HepG2 (cell line): ENCODE data around the gene CCDC91. TPM values are rescaled to one million over a fixed set of nuclear protein-coding genes. Genes with fewer than 3 reads are reported as not detected.
"Not testable (repeated sequence)": the region's sequence is repeated elsewhere in the genome, so short reads cannot be mapped to it uniquely, and the experiment has no call there.

Source experiments
- ATAC-seq: fragments of 200-7000 bp; cut with Tn5 transposase; 3 replicates; pipeline ENCODE4 v1.9.1; 2020; ENCODE audit warnings: mild to moderate bottlenecking, moderate library complexity
- BruUV-seq: library from RNA; stranded (reverse); fragments of 400-500 nt; replicated peaks from 2 replicates; lab custom pipeline; 2021; lab: Mats Ljungman, UMichigan
- CTCF ChIA-PET: fragments of 300-600 bp; formaldehyde crosslinking; extraction: SDS; loops from one replicate; lab custom pipeline; 2021; ENCODE audit warnings: low total read pairs, inconsistent platforms, low intra/inter-chr PET ratio; lab: Yijun Ruan, JAX
- POLR2A ChIA-PET: fragments of 350-600 bp; sonication (Branson Sonifier 250); formaldehyde crosslinking; loops from one replicate; lab custom pipeline; 2020; ENCODE audit warnings: antibody characterized with exemption, inconsistent platforms; lab: Yijun Ruan, JAX
- DNase-seq: peaks from one replicate; pipeline ENCODE4 v3.0.0-alpha.2; 2015; ENCODE audit warnings: low spot score
- FAIRE-seq: peaks from 3 replicates; lab custom pipeline; 2011; peaks lifted over from hg19 to GRCh38; lab: Jason Lieb, UNC
- H2AFZ ChIP-seq: one replicate; pipeline ENCODE4 v1.6.1; 2011; ENCODE audit warnings: low read length, inconsistent platforms
- H3K27ac ChIP-seq: fragments of 300-600 bp; 3 replicates; pipeline ENCODE4 v1.8.0; 2011; ENCODE audit warnings: mixed run types, mild to moderate bottlenecking, mixed read lengths, low read length, inconsistent platforms; ENCODE audit not compliant: insufficient read depth; ENCODE audit errors: extremely low read length
- H3K27me3 ChIP-seq, 2 experiments: fragments of 200-600 bp in 1 of 2; 2 replicates in 1 of 2; 3 replicates in 1 of 2; pipeline versions ENCODE4 v1.6.0 to v1.8.0; 2011; ENCODE audit warnings: low read length in 2 of 2, mild to moderate bottlenecking in 2 of 2, moderate library complexity in 2 of 2, inconsistent platforms in 1 of 2; ENCODE audit not compliant: insufficient read depth in 2 of 2, control insufficient read depth in 1 of 2
- H3K36me3 ChIP-seq, 2 experiments: fragments of 200-600 bp in 1 of 2; replicated peaks in 1 of 2; 2 replicates in 1 of 2; 3 replicates in 1 of 2; pipeline versions ENCODE4 v1.5.1 to v1.8.0; 2011; ENCODE audit warnings: low read length in 2 of 2, inconsistent platforms in 1 of 2; ENCODE audit not compliant: insufficient read depth in 2 of 2, control insufficient read depth in 1 of 2
- H3K4me1 ChIP-seq: 2 replicates; pipeline ENCODE4 v1.5.1; 2012; ENCODE audit warnings: low read length, inconsistent platforms; ENCODE audit not compliant: insufficient read depth
- H3K4me2 ChIP-seq: 2 replicates; pipeline ENCODE4 v1.6.0; 2011; ENCODE audit warnings: low read depth, low read length, inconsistent platforms
- H3K4me3 ChIP-seq, 3 experiments: fragments of 200-600 bp in 1 of 3; sonication (generic), shearing (Covaris generic) in 1 of 3; replicated peaks in 1 of 3; 2 replicates each; pipeline ENCODE4 v1.5.1; 2011 to 2016; ENCODE audit warnings: low read length in 3 of 3, inconsistent platforms in 2 of 3, low read depth in 2 of 3, mild to moderate bottlenecking in 2 of 3, control low read depth in 1 of 3, mixed read lengths in 1 of 3; ENCODE audit not compliant: insufficient read depth in 1 of 3
- H3K79me2 ChIP-seq: one replicate; pipeline ENCODE4 v1.6.1; 2011; ENCODE audit warnings: low read length, inconsistent platforms; ENCODE audit not compliant: insufficient read depth
- H3K9ac ChIP-seq: 2 replicates; pipeline ENCODE4 v1.6.0; 2011; ENCODE audit warnings: mild to moderate bottlenecking, low read depth, low read length, inconsistent platforms; ENCODE audit not compliant: insufficient read depth
- H3K9me3 ChIP-seq: 2 replicates; pipeline ENCODE4 v1.5.1; 2012; ENCODE audit warnings: mild to moderate bottlenecking, low read length
- H4K20me1 ChIP-seq: 2 replicates; pipeline ENCODE4 v1.6.0; 2011; ENCODE audit warnings: inconsistent platforms, mild to moderate bottlenecking, low read length, moderate library complexity; ENCODE audit not compliant: insufficient read depth
- HMG20A ChIP-seq: IDR thresholded peaks from 2 replicates; pipeline ENCODE4 v1.6.1; 2016; ENCODE audit warnings: borderline replicate concordance
- HNF4A ChIP-seq: sonication (generic); formaldehyde crosslinking; IDR thresholded peaks from 2 replicates; pipeline ENCODE4 v1.4.0; 2020; ENCODE audit warnings: missing genetic modification reagents
- NFIC ChIP-seq: IDR thresholded peaks from 2 replicates; pipeline ENCODE4 v1.6.1; 2012; ENCODE audit warnings: mild to moderate bottlenecking, low read length, inconsistent platforms
- RARA ChIP-seq: IDR thresholded peaks from 2 replicates; pipeline ENCODE4 v1.6.1; 2016; ENCODE audit warnings: missing genetic modification reagents, missing compliant biosample characterization
- RXRB ChIP-seq: IDR thresholded peaks from 2 replicates; pipeline ENCODE4 v1.6.1; 2016; ENCODE audit warnings: borderline replicate concordance, missing genetic modification reagents, missing compliant biosample characterization
- SIX1 ChIP-seq: sonication (generic); formaldehyde crosslinking; IDR thresholded peaks from 2 replicates; pipeline ENCODE4 v1.4.0; 2020; ENCODE audit warnings: missing genetic modification reagents, borderline replicate concordance
- ZNF12 ChIP-seq: sonication (generic); formaldehyde crosslinking; IDR thresholded peaks from 2 replicates; pipeline ENCODE4 v1.5.0; 2020; ENCODE audit warnings: missing genetic modification reagents
- ZNF451 ChIP-seq: sonication (generic); formaldehyde crosslinking; IDR thresholded peaks from 2 replicates; pipeline ENCODE4 v1.5.0; 2020; ENCODE audit warnings: mild to moderate bottlenecking, missing genetic modification reagents
- ZNF788 ChIP-seq: sonication (generic); formaldehyde crosslinking; IDR thresholded peaks from 2 replicates; pipeline ENCODE4 v1.5.0; 2020; ENCODE audit warnings: mild to moderate bottlenecking, missing genetic modification reagents, borderline replicate concordance
- WGBS: methylation state at CpG from one replicate; pipeline ENCODE4 v1.1.6; 2017; ENCODE audit warnings: low lambda C conversion rate; 5-methylcytosine and 5-hydroxymethylcytosine counted together
- in situ Hi-C: cut with HindIII; loops from 2 replicates; pipeline ENCODE4 v1.10.0; 2017; ENCODE audit warnings: low pct_unique_long_range_greater_than_20kb; ENCODE audit not compliant: extremely low pct_ligation_motif_present
- intact Hi-C: fragments of 100-400 bp; cut with micrococcal nuclease; formaldehyde crosslinking; loops from one replicate; pipeline ENCODE4 v1.10.0; 2022; ENCODE audit not compliant: unreplicated experiment
- polyA plus RNA-seq, 8 experiments: library from polyadenylated mRNA; depleted of rRNA in 3 of 8; stranded (reverse) in 7 of 8; unstranded in 1 of 8; fragments of >200 nt; fragmentation: Illumina TruSeq in 4 of 8; extraction: Trizol in 4 of 8; gene quantifications; 2 replicates each; pipeline versions ENCODE4 v1.2.1 to v1.2.3, GENCODE V29; 2011 to 2016; ENCODE audit warnings: low read depth in 4 of 8, missing spikeins in 1 of 8, mixed read lengths in 1 of 8; ENCODE audit not compliant: insufficient read depth in 1 of 8
- total RNA-seq, 5 experiments: library from RNA; depleted of rRNA; stranded (reverse); fragments of >200 nt; fragmentation: Illumina TruSeq; extraction: Trizol; gene quantifications; 2 replicates each; pipeline ENCODE4 v1.2.3, GENCODE V29; 2016; ENCODE audit warnings: low read depth in 1 of 5
- TF ChIP-seq, protein P1 (sequence below): sonication (generic); formaldehyde crosslinking; IDR thresholded peaks from 2 replicates; pipeline ENCODE4 v1.4.0; 2020; ENCODE audit warnings: missing genetic modification reagents

CCDC91 gene
- total and polyA plus RNA-seq, 2 of the 13 experiments (the other 11 are each of a cell fraction or from before 2014, with no cell fraction given) = 9.8 to 15.8 TPM

DNA sequence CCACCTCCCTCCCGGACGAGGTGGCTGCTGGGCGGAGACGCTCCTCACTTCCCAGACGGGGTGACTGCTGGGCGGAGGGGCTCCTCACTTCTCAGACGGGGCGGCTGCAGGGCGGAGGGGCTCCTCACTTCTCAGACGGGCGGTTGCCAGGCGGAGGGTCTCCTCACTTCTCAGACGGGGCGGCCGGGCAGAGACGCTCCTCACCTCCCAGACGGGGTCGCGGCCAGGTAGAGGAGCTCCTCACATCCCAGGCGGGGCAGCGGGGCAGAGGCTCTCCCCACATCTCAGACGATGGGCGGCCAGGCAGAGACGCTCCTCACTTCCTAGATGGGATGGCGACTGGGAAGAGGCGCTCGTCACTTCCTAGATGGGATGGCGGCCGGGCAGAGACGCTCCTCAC, 10.9 kb downstream of the CCDC91 start:
- in situ Hi-C loops, FAIRE-seq: not testable (repeated sequence)

DNA sequence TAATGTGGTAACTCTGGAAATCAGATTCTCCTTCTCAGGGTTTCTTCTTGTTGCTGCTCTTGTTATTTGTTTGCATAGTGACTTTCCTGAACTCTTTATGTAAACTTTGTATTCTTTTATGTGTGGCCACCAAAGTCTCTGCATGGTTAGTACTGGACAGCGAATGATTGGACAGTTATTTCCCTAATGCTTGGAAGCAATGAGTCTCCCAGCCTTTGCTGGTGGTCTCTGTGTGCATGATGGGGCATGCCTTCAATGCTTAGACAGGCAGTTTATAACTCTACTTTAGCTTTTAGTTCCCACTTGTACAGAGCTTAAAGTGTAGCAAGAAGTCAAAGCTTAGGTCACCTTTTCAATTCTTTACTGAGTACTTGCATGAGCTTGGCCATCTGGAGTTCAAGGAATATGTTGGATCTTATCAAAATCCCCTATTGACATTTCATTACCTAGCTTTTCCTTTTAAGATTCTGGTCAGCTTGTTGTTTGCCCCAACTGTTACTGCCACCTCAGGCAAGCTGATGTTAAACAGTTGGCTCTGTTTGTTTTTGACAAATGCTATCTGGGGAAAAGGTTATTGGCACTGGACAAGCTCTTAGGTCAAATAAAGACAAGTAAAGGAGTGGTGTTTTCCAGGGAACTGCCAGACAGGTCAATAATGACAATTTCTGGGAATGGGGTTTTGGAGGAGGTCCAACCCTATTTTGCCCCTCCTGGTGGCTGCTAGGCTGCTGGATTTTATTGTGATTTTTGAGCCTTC, 12.3 kb downstream of the CCDC91 start:
- ChIA-PET CTCF (no interaction called here), POLR2A (interaction anchor here (0.9 to 1.2 kb wide), 2 partner anchors 12 to 181 kb away, joined by 3 to 8 read pairs; partner anchors contain the start of gene CCDC91)
- FAIRE-seq (no peak), DNase-seq (peak; percentile 39), ATAC-seq (peak; percentile 90)
- Histone ChIP-seq H2AFZ (no peak overlapping the region), H4K20me1 (no peaks in the 10 kb centered on the region), H3K9ac (no peak overlapping the region), H3K27ac (no peak overlapping the region), H3K79me2 (peaks cover 4% of the 10 kb centered on the region), H3K4me1 (peaks cover 14% of the 10 kb centered on the region), H3K27me3 (no peaks in the 10 kb centered on the region), H3K4me3 (no peak overlapping the region), H3K9me3 (no peaks in the 10 kb centered on the region), H3K4me2 (peak overlapping the region; percentile 42), H3K36me3 (no peaks in the 10 kb centered on the region)
- BruUV-seq = no TSS peak
- intact Hi-C loops (no loop called here), in situ Hi-C loops (no loop called here)
- 0% methylated on average over 1 of the region's 1 CpG for WGBS
- TF ChIP-seq ZNF788 (CRISPR knock-in tag) = no peak
- TF ChIP-seq SIX1 = no peak
- 0 out of 2 replicates have a peak, but pooled peaks have one; percentile 51 for TF ChIP-seq ZNF12
- TF ChIP-seq, protein P1, sequence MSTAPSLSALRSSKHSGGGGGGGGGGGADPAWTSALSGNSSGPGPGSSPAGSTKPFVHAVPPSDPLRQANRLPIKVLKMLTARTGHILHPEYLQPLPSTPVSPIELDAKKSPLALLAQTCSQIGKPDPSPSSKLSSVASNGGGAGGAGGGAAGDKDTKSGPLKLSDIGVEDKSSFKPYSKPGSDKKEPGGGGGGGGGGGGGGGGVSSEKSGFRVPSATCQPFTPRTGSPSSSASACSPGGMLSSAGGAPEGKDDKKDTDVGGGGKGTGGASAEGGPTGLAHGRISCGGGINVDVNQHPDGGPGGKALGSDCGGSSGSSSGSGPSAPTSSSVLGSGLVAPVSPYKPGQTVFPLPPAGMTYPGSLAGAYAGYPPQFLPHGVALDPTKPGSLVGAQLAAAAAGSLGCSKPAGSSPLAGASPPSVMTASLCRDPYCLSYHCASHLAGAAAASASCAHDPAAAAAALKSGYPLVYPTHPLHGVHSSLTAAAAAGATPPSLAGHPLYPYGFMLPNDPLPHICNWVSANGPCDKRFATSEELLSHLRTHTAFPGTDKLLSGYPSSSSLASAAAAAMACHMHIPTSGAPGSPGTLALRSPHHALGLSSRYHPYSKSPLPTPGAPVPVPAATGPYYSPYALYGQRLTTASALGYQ (CRISPR knock-in tag) = peak; percentile 72; the same call in 1 of the 2 replicates
- TF ChIP-seq HMG20A = peak; percentile 42; the same call in 1 of the 2 replicates
- peak; percentile 88 for TF ChIP-seq RARA (CRISPR knock-in tag)
- no peak for TF ChIP-seq ZNF451 (CRISPR knock-in tag)
- TF ChIP-seq NFIC = peak; percentile 66; the same call in 1 of the 2 replicates
- peak; percentile 99 for TF ChIP-seq RXRB (CRISPR knock-in tag)
- TF ChIP-seq HNF4A = peak; percentile 18; the same call in 1 of the 2 replicates

More for the DNA sequence above, 10.9 kb downstream of the CCDC91 start:
- no CpG with 5 or more reads among the region's 30 CpGs for WGBS
- H3K4me3 ChIP-seq, POLR2A ChIA-PET, H3K27me3 ChIP-seq, H3K9me3 ChIP-seq, H3K9ac ChIP-seq, H2AFZ ChIP-seq, H3K36me3 ChIP-seq, DNase-seq, H3K27ac ChIP-seq, intact Hi-C loops, BruUV-seq, H4K20me1 ChIP-seq, ATAC-seq, H3K79me2 ChIP-seq, H3K4me2 ChIP-seq, CTCF ChIA-PET: not testable (repeated sequence)
- H3K4me1 ChIP-seq = peaks cover 14% of the 10 kb centered on the region
